Cerebellar nuclear complex (tissue), 1 donor: ENCODE data around the gene DDX1.
"Not testable (repeated sequence)": the region's sequence is repeated elsewhere in the genome, so short reads cannot be mapped to it uniquely, and the experiment has no call there.

Experiments
- DNase-seq, 2 experiments: peaks; one replicate each; lab custom pipeline; 2025; lab: John Stamatoyannopoulos, UW

The DDX1 gene

GRCh38 chr2:15616850-15617777 is 25.4 kb downstream of the DDX1 start:
- no peak for DNase-seq

DNA sequence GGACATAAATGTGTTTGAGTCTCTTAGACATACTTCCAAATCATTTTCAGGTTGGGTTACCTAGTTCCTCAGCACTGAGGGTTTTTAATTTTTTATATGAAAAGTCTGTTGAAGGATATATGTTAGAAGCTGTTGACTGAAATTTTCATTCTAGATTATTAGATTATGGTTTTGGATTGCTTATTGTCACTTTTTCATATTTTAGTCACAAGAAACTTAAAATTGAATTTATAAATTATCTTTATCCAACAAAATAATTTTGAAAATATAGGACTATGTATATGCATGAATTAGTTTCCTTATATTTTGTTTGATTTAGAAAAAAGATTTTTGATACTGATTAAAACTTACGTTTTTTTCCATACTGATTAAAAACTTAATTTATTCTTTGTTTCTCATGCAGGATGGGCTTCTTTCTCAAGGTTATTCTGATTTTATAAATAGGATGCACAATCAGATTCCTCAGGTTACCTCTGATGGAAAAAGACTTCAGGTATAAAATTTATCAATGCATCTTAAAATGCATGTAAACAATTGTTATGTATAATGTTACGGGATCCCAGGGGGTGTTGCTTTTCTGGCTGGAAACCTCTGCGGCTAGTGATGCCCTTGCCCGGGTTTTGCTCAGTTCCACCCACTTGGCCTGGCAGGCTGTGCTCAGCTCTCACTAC is 26.2 kb downstream of the DDX1 start:
- DNase-seq: no peak

GRCh38 chr2:15618449-15618855 is 26.8 kb downstream of the DDX1 start:
- no peak for DNase-seq

DNA sequence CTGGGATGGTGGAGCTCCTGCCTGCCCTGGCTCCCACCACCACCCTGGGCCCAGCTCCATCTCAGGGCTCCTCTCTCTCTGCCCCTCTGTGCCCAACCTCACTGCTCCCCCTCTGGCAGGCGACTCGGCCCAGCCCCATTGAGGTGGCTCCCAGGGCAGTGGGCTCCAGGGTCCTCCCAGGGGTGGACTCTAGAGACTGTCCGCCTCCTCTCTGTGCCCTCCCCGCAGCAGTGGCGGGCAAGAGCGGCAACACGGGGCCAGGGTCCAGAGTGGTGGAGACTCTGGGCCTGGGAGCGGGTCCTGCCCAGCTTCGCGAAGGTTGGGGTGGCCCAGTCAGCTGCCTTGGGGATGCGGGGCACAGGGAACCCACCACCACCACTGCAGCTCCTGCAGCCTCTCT is 27.4 kb downstream of the DDX1 start:
- no peak for DNase-seq

- no peak for DNase-seq
These were observed 27.8 kb downstream of the DDX1 start for GRCh38 chr2:15619510-15619909.

GRCh38 chr2:15619938-15620337 is 28.3 kb downstream of the DDX1 start:
- no peak for DNase-seq

- DNase-seq: no peak
These were observed 28.7 kb downstream of the DDX1 start for GRCh38 chr2:15620340-15620739.

- DNase-seq: no peak
These were observed 29.3 kb downstream of the DDX1 start for GRCh38 chr2:15620857-15621471.

DNA sequence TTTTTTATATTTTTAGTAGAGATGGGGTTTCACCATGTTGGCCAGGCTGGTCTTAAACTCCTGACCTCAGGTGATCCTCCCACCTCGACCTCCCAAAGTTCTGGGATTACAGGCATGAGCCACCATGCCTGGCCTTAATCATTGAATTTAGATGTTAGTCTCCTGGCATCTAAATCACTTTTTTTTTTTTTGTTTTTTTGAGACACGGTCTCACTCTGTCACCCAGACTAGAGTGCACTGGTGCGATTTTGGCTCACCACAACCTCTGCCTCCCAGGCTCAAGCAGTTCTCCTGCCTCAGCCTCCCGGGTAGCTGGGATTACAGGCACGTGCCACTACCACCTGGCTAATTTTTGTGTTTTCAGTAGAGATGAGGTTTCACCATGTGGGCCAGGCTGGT is 29.8 kb downstream of the DDX1 start:
- not testable (repeated sequence) for DNase-seq

GRCh38 chr2:15622214-15622613 is 30.5 kb downstream of the DDX1 start:
- DNase-seq: no peak

GRCh38 chr2:15622614-15623480 is 31.2 kb downstream of the DDX1 start:
- no peak for DNase-seq

GRCh38 chr2:15623481-15623796 is 31.8 kb downstream of the DDX1 start:
- DNase-seq: no peak

- DNase-seq: no peak
These were observed 32.4 kb downstream of the DDX1 start for GRCh38 chr2:15623898-15624541.

GRCh38 chr2:15624903-15625302 is 33.2 kb downstream of the DDX1 start:
- DNase-seq: no peak

DNA sequence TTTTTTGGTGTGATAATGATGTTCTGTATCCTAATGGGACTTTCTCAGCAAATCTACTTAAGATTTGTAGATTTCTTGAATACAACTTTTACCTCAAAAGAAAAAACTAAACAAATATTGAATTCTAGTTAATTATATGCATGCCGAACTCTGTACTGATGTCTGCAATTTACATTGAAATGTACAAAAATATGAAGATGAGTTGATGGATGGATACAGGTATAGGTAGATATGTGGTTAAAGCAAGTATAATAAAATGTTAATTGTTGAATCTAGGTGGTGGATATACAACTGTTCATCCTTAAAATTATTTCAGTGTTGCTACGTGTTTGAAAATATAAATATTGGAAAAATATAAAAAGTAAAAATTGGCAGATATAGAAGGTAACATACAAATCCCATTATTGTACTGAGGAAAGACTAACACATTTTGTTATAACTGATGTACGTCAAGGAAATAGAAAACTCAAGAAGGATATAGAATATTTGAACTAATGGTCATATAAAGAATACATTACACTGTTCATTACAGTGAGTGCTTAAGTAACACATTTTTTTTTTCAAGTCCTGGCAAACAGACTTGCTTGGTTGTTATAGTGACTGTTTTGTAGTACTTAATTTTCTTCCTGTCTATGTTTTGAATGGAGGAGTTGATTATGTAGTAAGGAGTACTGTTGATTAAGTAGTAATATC is 33.8 kb downstream of the DDX1 start:
- no peak for DNase-seq

DNA sequence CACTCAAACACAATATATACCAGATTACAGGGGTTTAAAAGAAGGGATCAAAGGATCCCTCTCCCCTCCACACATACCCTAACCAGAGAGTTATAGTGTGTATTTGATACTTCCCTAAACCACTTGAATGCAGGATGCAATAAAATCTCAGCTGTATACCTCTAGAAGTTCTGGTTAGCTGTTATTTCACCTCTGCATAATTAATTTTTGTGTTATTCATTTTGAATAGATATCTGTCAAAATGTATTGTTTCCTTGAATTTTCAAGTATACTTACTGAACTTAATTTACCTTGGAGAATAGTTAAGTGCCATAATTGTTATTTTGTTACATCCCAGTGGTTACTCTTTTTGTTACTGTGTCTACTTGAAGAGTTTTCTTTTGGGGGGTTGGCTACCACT is 34.5 kb downstream of the DDX1 start:
- DNase-seq: no peak

DNA sequence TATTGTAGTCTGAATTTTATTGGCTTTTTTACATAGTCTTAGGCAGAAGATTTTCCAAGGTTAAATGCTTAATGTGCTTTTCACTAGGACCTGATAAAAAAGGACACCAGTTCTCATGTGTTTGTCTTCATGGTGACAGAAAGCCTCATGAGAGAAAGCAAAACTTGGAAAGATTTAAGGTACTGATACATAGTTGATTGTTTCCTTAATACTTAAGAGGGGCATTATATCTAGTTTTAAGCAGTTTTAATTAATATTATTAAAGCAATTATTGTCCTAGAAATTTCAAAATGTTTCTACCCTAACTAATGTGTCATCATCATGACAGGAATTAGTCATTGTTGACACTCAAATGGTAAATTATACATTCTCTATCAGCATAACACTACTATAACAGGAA is 35.3 kb downstream of the DDX1 start:
- DNase-seq: no peak

DNA sequence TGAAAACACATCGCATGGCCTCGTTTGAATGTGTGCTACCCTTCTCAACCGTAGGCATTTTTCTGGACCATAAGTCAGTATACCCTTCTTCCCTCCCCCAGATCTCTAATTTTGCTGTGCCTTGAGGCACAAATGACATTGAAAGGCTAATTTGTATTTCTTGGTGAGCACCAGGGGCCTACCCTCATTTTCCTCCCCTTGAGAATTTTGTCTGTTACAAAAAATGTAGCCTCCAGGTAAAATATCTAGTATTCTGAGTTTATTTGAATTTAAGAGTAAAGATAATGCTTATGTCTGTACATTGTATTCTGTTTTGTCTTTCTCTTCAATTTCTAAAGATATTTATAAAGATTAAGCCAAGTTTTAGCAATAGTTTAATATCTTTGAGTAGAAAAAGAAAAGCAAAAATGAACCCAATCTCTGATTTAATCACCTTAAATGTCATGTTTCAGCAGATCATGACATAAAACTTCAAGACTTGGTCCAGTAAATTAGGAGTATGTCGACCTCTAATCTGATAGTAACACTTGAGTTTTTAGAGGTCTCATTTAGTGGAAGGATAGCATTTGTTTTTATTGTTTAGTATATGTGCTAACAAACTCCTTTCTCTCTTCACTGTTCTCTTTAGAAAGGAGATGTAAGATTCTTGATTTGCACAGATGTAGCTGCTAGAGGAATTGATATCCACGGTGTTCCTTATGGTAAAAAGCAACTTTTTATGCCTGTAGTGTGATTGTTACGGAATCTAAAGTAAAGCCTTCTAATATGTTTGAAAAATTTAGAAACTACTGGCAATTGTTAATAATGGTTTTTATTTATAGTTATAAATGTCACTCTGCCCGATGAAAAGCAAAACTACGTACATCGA is 36.4 kb downstream of the DDX1 start:
- no peak for DNase-seq

DNA sequence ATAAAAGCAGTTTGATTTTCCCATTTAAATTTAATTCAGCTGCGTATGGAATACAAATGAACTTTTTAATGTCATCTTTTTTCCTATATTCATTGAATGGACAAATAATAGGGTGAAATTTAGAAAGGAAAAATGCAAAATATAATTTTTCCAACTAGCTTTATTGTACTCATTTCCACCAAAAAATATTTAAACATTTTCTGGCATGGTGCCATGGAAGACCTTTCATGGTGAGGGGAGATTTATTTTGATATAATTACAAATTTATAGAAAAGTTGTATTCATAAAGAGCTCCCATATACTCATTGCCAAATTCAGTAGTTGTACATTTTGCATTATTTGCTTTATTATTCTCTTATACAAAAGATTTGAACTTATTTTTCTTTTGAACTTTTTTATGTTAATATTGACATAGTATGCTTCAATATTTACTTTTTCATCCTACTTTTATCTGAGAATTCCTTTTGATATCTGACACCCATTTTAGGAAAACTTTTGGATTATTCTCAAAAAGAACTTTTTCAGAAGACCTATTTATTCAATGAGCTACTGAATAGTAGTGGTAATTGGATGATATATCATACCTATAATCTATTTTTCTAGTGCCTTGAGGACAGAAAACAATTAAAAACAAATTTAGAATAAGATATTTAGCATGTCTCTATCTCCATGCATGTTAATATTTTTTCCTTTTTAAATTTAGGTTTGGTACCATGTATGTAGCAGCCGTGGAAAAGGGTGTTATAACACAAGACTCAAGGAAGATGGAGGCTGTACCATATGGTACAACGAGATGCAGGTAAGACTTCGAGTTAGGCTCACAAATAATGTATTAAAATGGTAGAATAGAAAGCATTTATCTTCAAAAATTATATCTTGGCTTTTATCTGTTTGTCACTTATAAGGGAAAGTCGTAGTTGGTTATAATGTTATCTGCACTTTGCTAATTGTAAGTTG is 37.5 kb downstream of the DDX1 start:
- no peak for DNase-seq
